ENCODE data around the gene TGM4.
A peak's percentile ranks its signal among the peaks of the same experiment; 100 is the strongest.
"Not testable (repeated sequence)": the region's sequence is repeated elsewhere in the genome, so short reads cannot be mapped to it uniquely, and the experiment has no call there.

TGM4 gene

DNA sequence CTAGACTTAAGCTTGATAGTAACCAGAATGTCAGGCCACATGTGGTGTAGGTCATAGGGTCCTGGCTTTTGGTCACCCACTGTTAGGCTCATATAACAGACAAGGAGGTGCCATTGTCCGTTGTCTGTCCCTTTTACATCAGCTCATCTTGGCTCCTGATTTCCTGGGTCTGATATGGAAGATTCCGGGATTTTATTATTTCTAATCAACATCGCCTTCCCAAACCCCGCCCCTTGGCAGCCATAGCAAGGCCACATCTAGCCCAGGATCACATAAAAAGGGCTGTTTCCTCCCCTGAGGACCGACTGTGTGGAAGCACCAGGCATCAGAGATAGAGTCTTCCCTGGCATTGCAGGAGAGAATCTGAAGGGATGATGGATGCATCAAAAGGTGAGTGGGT is at the start of gene TGM4:
TSS of gene TGM4 (plus strand) at position 301 of the 400 bp plus-strand sequence. CDS start at position 372, 71 bp downstream.
- DNase-seq = no peak

DNA sequence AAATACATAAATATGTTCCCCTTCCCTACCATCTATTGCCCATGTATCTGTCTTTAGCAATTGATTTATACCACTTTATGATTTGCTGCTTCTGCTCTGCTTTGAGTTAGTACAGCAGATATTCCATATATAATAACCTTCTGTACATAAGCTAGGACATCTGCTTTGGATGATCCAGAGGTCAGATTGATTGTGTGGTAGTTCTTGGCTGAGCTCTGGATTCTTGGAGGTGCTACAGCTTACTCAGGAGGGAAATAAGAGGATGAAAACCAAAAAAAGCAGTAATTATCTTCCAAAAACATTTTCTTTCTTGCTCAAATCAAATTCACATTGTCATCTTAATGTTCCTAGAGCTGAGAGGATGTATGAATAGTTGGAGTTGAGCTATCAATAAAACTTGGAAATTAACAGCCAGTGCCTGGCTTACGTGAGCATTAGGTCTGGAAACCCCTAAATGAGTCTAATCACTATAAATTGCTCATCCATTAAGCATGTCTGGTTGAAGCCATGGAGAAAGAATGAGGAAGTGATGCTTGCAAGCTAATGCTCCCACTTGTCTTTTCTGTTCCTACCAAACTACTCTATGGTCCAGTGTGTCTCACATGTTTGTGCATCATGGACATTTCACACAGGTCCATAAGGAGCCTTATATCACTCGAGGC is 49.0 kb upstream of the TGM4 start:
- no peak for DNase-seq

DNA sequence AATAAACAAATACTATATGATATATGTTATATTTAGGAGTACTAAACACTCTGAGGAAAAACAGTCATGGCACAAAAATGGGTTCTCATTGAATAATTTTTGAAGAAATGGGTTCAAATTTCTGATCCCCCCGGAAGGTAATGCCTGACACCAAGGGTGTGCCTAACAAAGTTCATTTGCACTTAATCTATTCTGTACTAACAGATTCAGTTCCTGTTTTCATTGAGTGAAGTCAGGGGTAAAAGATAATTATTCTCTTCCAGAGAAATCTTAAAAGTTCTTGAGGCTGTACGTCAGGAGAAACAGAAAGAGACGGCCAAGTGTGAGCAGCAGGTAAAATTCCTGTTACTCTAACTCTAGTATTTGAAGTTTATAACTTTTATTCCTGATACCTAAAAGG is 47.2 kb upstream of the TGM4 start:
- no peak for DNase-seq

DNA sequence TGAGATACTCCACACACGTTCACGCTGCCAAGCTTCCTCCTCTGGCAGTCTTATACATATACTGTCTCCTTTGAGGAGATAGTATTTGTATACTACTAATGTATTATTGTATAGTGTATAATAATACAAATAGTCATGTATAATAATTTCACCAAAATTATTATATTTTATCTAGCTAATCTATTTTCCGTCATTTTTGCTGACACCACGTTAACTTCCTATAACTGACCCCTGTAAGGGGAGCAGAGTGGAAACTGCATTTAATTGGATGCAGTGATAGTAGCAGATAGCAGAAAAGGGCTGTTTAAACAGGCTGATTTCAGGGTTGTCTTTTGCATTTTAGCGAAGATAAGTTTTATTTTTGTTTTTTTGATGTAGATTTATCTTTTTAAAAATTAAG is 43.2 kb upstream of the TGM4 start:
- DNase-seq = no peak

DNA sequence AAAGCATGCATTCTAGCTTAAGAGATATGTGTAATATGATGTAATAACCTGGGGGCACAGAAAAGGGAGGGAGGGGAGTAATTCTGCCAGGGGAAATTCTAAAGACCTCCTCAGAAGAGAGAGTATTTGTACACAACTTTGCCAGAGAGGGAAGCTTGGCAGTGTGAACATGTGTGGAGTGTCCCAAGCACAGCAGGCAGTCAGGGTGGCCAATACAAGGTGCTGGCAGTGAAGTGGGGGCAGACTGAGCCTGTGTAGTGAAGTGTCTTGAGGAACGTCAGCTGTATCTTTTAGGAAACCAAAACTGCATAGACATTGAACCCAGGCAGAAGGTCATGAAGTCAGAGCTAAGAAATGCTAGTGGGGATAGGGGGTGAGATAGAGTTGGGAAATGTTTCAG is 42.4 kb upstream of the TGM4 start:
- no peak for DNase-seq

DNA sequence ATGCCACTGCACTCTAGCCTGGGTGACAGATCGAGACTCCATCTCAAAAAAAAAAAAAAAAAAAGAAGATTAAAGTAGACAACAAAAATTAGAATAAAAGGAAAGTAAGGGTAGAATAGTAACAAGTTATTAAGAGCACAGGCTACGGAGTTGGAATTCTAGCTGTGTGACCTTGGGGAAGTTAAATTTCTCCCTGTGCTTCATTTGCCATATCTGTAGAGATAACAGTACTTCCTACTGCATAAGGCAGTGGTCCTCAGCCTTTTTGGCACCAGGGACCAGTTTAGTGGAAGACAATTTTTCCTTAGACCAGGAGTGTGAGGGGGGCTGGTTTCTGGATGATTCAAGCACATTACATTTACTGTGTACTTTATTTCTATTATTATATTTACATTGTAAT is 41.4 kb upstream of the TGM4 start:
- DNase-seq = no peak

DNA sequence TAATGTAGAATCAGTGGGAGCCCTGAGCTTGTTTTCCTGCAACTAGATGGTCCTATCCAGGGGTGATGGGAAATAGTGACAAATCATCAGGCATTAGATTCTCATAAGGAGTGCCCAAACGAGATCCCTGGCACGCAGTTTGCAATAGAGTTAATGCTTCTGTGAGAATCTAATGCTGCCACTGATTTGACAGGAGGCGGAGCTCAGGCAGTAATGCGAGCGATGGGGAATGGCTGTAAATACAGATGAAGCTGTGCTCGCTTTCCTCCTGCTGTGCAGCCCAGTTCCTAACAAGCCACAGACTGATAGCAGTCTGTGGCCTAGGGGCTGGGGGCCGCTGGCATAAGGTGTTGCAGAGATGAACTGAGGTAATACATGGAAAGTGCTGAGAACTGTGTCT is 41.0 kb upstream of the TGM4 start:
- no peak for DNase-seq

DNA sequence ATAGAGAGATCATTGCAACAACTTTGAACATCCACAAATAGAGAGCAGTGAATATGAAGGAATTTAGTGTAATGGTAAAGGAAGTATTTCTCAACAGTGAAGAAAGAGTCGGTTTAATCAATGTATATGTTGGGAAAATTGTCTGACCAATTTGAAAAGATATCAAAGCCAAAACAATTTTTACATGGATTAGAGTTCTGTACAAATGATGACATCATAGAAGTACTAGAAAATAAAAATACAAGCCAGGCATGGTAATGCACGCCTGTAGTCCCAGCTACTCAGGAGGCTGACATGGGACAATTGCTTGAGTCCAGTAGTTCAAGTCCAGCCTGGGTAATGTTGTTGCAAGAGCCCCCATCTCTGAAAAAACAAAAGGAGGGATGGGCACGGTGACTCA is 38.7 kb upstream of the TGM4 start:
- no peak for DNase-seq

DNA sequence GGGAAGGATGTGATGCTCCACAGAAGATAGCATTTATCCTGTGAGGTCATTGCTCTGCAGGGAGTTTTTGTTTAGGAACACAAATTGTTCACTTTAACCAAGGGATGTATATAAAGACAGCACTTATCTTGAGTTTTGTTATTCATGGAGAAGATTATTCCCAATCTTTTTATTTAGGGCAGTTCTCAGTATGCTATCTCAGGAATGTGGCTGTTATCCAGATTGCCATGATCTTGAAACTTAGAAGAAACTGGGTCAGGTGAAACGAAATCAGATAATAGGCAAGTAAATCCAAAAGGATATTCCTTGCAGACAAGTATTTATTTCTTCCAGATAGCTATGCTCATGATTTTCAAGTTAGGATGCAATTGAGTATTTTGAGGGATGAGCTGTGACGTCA is 32.0 kb upstream of the TGM4 start:
- no peak for DNase-seq

DNA sequence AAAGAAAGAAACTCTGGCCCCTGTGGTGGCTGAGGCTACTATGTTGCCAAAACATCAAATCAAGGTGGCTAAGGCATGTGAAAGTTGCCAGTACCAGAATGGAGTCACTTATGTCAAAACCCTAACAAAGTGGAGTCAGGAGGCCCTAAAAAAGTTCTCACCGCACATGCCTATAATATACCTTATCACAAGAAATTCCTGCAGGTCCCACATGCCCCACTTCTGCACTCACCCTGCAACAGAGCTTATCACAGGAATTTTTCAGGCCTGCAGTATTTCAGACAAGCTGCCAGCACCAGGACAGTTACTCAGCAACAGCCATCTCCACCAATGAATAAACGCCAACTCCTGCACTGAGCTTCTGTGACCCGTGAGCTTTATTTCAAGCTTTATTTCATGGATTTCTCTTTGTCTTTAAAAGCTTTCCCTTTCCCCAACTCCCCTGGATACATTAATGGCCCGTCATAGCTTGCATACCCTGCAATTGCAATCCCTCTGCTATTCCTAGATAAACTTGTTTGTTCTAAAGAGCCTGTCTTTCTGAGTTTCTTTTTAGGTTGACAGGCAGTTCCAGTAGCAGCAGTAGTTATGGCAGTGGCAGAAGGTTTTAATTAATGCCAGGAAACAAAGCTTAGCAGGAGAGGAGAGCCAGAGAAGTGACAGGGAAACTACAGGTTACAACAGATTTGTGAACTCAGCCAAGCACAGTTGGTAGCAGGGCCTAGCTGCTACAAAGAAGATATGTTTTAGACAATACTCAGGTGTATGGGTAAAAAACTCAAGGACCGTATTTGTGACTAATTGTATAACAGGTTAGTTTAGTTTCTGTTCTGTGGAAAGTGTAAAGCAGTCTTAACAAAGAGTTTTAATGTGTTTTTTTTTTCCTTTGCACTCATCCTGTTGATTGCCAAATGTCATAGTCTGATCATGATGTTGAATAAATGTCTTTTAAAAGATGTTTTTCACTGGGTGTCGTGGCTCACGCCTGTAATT is 28.6 kb upstream of the TGM4 start:
- no peak for DNase-seq

DNA sequence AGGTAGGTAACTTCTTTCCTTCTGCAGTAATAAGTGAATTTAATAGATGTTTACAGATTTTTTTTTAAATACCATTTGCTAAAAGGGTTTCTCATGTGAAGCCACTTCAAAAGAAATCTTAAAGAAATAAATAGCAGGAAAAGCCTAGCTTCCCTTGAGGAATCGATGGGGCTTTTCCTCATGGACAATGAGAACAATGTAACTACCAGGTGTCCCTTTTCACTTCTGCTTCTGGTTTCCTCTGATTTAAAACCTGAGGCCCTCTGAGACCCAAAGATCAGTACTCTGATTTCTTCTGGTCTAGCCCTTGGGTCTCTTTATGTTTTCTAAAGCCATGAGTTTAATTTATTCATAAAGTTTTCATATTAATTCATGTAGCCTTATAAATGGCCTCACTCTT is 25.8 kb upstream of the TGM4 start:
- DNase-seq = no peak

DNA sequence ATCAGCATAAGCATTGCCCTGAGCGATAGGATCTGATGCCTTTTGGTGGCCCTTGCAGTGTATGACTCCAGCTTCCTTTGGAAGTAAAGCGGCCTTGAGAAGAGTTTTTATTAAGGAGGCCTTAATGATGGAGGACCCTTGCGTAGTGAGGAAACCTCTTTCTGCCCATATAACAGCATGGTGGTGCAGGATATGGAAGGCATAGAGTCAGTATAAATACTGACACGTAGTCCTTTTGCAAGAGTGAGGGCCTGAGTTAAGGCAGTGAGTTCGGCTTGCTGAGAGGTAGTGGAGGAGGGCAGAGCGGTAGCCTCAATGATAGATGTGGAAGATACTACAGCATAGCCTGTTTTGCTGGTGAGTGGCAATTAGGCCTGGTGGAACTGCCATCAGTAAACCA is 17.7 kb upstream of the TGM4 start:
- not testable (repeated sequence) for DNase-seq

DNA sequence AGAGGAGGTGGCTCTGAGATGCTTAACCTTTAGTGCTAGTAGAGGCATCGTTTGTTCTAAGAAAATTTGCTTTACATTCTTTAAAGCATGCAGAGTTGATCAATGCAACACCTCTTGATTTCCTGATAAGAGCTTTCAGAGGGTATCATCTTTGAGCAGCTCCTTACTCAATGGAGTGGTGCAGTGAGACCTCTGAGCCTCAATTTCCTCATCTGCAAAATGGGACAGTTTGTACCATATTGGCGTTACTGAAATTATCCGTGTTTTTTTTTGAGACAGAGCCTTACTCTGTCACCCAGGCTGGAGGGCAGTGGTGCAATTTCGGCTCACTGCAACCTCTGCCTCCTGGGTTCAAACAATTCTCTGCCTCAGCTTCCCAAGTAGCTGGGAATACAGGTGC is 14.3 kb upstream of the TGM4 start:
- DNase-seq = no peak

DNA sequence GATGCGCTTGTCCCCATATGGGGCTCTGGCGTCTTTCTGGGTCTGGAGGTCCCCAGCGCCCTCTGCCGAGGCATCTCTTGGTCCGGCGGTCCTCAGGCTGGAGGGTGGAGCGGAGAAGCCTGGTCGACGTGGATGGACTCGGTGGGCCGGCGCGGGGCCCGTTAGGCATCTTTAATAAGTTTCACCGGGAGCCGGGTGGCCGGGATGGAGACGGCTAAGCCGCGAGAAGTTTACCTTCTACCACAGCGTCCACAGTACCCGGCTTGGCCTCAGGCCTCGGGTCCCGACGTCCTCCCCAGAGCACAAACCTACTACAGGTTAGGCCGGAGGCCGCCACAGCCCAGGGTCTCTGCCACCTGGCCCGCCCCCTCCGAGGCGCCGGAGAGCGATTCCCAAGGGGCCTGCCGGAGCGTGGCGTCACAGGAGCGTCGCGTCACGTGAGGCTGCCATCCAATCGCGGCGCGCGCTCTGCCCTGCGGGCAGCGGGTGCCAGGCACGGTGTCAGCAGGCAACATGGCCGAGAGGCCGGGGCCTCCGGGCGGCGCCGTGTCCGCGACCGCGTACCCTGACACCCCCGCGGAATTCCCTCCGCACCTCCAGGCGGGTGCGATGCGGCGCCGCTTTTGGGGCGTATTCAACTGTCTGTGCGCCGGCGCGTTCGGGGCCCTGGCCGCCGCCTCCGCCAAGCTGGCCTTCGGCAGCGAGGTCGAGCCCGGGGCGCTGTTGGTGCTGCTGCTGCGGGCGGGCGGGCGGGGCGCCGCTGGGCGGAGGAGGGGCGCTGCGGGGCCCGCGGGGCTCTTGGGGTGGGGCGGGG is 12.8 kb upstream of the TGM4 start, which contains the start of gene TMEM42:
TSS of gene TMEM42 (plus strand) at position 501 of the 814 bp plus-strand sequence. CDS start at position 514, 13 bp downstream.
- DNase-seq = peak; percentile 74

DNA sequence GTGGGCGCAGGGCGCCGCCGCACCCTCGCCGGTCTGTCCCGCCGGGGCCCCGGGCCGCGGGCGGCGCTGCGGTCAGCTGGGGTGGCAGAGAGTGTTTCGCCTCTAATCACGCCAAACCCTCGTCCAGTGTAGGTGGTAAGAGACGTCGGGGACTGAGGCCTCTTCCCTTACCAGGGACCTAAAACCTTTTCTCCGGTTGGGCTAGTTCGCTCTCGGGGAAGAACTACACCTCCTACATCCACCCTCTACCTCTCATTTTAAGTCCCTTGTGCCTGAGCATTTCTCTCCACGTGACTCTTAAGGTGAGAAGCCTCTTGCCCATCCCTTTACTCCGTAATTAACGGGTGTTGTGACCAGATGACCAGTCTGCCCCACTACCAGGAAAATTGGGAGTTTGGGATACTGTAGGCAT is 12.2 kb upstream of the TGM4 start:
- no peak for DNase-seq

DNA sequence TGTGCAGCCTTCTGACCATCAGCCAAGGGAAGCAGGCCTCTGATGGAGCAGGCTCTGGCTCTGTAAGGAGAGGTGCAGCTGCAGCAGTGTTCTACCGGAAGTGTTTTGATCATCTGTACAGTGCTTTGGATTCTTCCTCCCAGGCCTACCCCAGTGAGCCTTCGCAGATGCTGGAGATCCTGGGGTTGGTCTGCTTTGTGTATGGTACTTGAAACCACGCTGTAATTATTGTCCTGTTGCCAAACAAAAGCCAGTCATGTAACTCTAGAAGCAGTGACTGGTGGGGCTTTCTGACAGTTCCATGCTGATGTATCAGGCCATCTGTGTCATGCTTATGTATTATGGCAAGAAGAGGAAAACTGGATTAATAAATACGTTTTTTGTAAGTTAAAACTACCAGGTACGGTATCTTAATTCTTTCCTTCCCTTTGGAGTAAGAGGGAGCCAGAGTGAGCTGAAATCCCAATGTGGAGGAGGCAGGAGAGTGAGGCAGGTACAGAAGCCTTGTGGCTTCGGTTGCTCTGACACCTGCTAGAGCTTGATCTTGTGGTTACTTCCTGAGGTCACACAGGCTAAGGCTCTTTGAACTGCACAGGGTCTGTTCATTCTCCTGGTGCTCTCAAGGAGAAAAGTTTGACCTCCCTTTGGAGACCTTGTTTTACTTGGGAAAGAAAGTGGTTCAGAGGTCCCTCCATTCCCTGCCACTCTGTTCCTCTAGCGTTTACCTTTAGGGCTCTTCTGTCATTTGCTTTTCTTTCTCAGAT is 9.0 kb upstream of the TGM4 start:
- no peak for DNase-seq

DNA sequence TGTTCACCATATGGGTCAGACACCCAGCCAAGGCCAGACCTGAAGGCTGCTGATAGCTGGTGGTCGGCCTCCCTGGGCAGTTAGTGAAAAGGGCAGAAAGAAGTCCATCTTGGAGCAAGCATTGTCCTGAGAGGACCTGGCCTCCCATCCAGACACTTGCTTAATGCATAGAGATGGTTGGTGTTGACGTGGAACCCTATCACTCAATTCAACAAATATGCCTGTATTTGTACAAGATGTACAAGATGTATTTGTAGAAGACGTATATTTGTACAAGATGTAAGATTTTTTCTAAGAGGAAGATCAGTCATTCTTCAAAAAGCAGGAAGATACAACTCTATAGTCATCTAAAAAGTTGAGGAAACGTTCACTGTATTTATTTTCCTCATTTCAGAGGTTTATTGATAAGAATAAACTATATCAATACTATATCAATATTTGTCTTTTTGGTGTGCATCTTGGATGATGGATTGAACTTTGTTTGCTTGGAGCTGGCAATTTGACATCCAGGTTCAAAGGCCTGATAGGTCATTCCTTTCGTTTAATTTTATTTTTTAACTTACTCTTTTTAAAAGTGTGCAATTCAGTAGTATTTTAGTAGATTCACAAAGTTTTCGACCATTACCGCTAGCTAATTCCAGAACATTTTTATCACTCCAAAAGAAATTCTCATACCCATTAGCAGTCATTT is 6.8 kb upstream of the TGM4 start:
- DNase-seq = no peak

DNA sequence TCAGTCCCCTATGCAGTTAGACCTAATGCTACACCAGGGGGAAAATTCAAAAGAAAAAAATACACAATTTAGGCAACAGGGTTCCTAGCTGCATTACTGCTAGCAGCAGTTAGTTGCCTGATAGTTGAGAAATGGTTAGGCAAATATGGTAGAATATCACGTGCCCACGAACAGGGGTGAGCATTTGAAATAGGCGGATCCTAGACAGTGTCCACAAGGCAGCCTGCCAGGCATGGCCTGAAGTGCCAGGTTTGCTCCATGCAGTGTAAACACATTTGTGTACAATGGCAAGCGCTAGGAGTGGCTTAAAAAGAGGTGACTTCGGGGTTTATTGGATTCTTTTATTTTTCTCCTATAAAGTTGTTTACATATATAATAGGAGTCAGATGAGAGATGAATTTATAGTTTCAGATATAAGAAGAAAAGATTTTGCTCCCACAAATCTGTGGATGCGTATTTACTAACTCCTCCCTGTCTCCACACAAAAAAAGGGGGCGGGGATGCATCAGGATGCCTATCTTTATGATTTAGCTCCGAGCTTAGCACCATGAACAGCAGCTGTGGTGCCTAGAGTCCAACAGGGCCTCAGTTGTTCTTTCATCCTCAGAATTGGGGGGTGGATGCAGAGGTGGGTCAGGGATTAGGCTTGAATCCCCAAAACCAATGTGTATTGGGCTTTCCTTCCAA is 3.9 kb upstream of the TGM4 start:
- DNase-seq = no peak

DNA sequence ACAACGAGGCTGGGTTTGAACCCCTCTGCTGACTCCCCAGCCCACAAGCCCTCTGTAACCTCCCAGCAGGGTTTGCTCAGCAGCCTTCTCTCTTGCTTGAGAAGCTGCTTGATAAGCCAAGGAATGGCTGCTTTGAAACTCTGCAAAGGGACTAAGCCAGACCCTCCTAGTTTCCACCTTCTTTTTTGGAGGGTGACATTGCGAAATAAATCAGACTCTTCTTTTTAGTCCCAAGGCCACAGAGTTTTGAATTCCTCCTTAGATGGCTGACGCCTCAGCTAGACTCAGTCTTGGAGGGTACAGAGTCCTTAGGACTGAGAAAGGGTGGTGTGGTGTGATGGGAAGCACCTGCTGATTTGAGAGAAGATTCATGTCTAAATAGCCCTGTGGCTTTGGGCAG is 1.2 kb downstream of the TGM4 start:
- no peak for DNase-seq

DNA sequence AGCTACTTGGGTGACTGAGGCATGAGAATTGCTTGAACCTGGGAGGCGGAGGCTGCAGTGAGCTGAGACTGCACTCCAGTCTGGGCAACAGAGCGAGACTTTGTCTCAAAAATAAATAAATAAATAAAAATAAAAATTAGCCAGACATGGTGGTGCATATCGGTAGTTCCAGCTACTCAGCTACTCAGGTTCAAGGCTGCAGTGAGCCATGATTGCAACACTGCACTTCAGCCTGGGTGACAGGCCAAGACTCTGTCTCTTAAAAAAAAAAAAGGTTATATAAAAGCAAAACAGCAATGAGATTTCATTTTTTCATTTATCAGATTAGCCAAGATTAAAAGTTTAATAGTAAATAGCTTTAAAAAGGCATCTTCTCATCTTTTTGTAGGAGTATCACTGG is 2.9 kb downstream of the TGM4 start:
- no peak for DNase-seq

DNA sequence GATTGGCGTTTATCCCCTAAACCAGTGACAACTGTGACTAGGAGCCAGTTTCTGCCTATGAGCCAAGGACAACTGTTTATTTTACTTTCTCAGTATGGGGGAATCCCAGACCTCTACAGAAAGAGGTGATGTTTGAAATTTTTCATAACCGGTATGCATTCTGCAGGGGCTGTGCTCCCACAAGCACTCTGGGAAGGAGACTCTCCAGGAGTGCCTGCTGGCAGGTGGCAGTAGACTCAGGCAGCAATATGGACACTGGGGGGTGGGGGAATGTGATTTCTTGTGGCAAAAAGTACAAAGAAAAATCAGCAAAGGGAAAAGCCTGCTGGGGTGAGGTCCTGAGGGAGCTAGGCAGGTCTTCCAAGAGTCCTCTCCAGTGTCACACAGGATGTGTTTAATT is 5.9 kb downstream of the TGM4 start:
- DNase-seq = no peak

Data from NCI-H1048 (cell line).